Skeletal muscle satellite cell (primary cell): ENCODE measurements around the gene TMEM242. TPM values are rescaled to one million over a fixed set of nuclear protein-coding genes. Genes with fewer than 3 reads are reported as not detected.

Experiments
- H3K27me3 ChIP-seq: 2 replicates; pipeline ENCODE4 v1.7.0; 2013; ENCODE audit warnings: low read length; ENCODE audit not compliant: control insufficient read depth, insufficient read depth
- H3K36me3 ChIP-seq: 2 replicates; pipeline ENCODE4 v1.7.0; 2013; ENCODE audit warnings: mild to moderate bottlenecking, control low read depth, low read length; ENCODE audit not compliant: insufficient read depth
- H3K4me1 ChIP-seq: 2 replicates; pipeline ENCODE4 v1.7.0; 2013; ENCODE audit warnings: low read length; ENCODE audit not compliant: control insufficient read depth, insufficient read depth
- H3K4me2 ChIP-seq: 2 replicates; pipeline ENCODE4 v1.7.0; 2013; ENCODE audit warnings: mild to moderate bottlenecking, low read length
- H3K4me3 ChIP-seq: 2 replicates; pipeline ENCODE4 v1.7.0; 2013; ENCODE audit warnings: low read length
- H3K9ac ChIP-seq: 2 replicates; pipeline ENCODE4 v1.7.0; 2013; ENCODE audit warnings: mild to moderate bottlenecking, low read depth, low read length, moderate library complexity
- H3K9me3 ChIP-seq: replicated peaks from 2 replicates; pipeline ENCODE4 v1.7.0; 2013; ENCODE audit warnings: mild to moderate bottlenecking, control low read depth, low read length
- total RNA-seq: library from RNA; depleted of rRNA; stranded (reverse); fragments of >200 nt; gene quantifications from 2 replicates; pipeline ENCODE4 v1.2.3, GENCODE V29; 2012; rRNA removed

TMEM242 gene
- 2.6 and 3.5 TPM in 2 replicates for total RNA-seq

- peaks cover 15% of the 10 kb centered on the region for H3K27me3 ChIP-seq
- peak within 1 kb of the TSS; percentile 98 for H3K4me2 ChIP-seq
- no peaks in the 10 kb centered on the region for H3K9me3 ChIP-seq
- H3K9ac ChIP-seq: peak within 1 kb of the TSS; percentile 89
- H3K4me1 ChIP-seq: peaks cover 9% of the 10 kb centered on the region
- peak within 1 kb of the TSS; percentile 95 for H3K4me3 ChIP-seq
- no peaks in the 10 kb centered on the region for H3K36me3 ChIP-seq
These were observed at the start of gene TMEM242 for GRCh38 chr6:157323255-157323965. TSS of gene TMEM242 (minus strand) at chr6:157323519. CDS start at chr6:157323499, 20 bp downstream.

GRCh38 chr6:157372501-157373280, 49.4 kb upstream of the TMEM242 start:
- H3K4me2 ChIP-seq: no peak overlapping the region
- no peaks in the 10 kb centered on the region for H3K27me3 ChIP-seq
- H3K4me3 ChIP-seq: no peak overlapping the region
- no peaks in the 10 kb centered on the region for H3K36me3 ChIP-seq
- H3K4me1 ChIP-seq: no peaks in the 10 kb centered on the region
- no peaks in the 10 kb centered on the region for H3K9me3 ChIP-seq
- H3K9ac ChIP-seq: no peak overlapping the region

GRCh38 chr6:157370755-157371154, 47.4 kb upstream of the TMEM242 start:
- H3K4me1 ChIP-seq: no peaks in the 10 kb centered on the region
- no peak overlapping the region for H3K4me3 ChIP-seq
- no peak overlapping the region for H3K9ac ChIP-seq
- no peaks in the 10 kb centered on the region for H3K36me3 ChIP-seq
- no peaks in the 10 kb centered on the region for H3K9me3 ChIP-seq
- H3K4me2 ChIP-seq: no peak overlapping the region
- peaks cover 5% of the 10 kb centered on the region for H3K27me3 ChIP-seq

GRCh38 chr6:157368359-157369049, 45.2 kb upstream of the TMEM242 start:
- H3K4me3 ChIP-seq: no peak overlapping the region
- peaks cover 6% of the 10 kb centered on the region for H3K27me3 ChIP-seq
- H3K4me1 ChIP-seq: no peaks in the 10 kb centered on the region
- H3K4me2 ChIP-seq: no peak overlapping the region
- H3K9ac ChIP-seq: no peak overlapping the region
- no peaks in the 10 kb centered on the region for H3K9me3 ChIP-seq
- no peaks in the 10 kb centered on the region for H3K36me3 ChIP-seq

- Histone ChIP-seq H3K4me1 (no peaks in the 10 kb centered on the region), H3K9ac (no peak overlapping the region), H3K27me3 (peaks cover 13% of the 10 kb centered on the region)
These were observed 43.3 kb upstream of the TMEM242 start for GRCh38 chr6:157366648-157367047.

GRCh38 chr6:157364705-157365104, 41.4 kb upstream of the TMEM242 start:
- Histone ChIP-seq H3K27me3 (peaks cover 20% of the 10 kb centered on the region), H3K36me3 (no peaks in the 10 kb centered on the region), H3K4me2 (no peak overlapping the region), H3K4me3 (no peak overlapping the region), H3K9me3 (no peaks in the 10 kb centered on the region), H3K9ac (no peak overlapping the region), H3K4me1 (no peaks in the 10 kb centered on the region)

More at GRCh38 chr6:157366648-157367047, 43.3 kb upstream of the TMEM242 start:
- no peaks in the 10 kb centered on the region for H3K9me3 ChIP-seq
- H3K4me2 ChIP-seq: no peak overlapping the region
- no peak overlapping the region for H3K4me3 ChIP-seq
- no peaks in the 10 kb centered on the region for H3K36me3 ChIP-seq

- no peak overlapping the region for H3K9ac ChIP-seq
- H3K4me3 ChIP-seq: no peak overlapping the region
- H3K27me3 ChIP-seq: peaks cover 25% of the 10 kb centered on the region
These were observed 38.6 kb upstream of the TMEM242 start for GRCh38 chr6:157361886-157362285.

GRCh38 chr6:157358287-157358686, 35.0 kb upstream of the TMEM242 start:
- Histone ChIP-seq H3K4me3 (no peak overlapping the region), H3K4me2 (no peak overlapping the region), H3K9ac (no peak overlapping the region), H3K27me3 (peaks cover 43% of the 10 kb centered on the region), H3K9me3 (no peaks in the 10 kb centered on the region), H3K4me1 (no peaks in the 10 kb centered on the region), H3K36me3 (no peaks in the 10 kb centered on the region)

More at GRCh38 chr6:157361886-157362285, 38.6 kb upstream of the TMEM242 start:
- no peaks in the 10 kb centered on the region for H3K36me3 ChIP-seq
- no peak overlapping the region for H3K4me2 ChIP-seq
- H3K4me1 ChIP-seq: no peaks in the 10 kb centered on the region
- no peaks in the 10 kb centered on the region for H3K9me3 ChIP-seq

GRCh38 chr6:157346373-157346772, 23.1 kb upstream of the TMEM242 start:
- Histone ChIP-seq H3K27me3 (peaks cover 49% of the 10 kb centered on the region), H3K9ac (no peak overlapping the region), H3K9me3 (no peaks in the 10 kb centered on the region), H3K4me3 (no peak overlapping the region), H3K4me2 (no peak overlapping the region), H3K36me3 (no peaks in the 10 kb centered on the region), H3K4me1 (no peaks in the 10 kb centered on the region)

- H3K9ac ChIP-seq: no peak overlapping the region
- H3K4me3 ChIP-seq: no peak overlapping the region
- no peaks in the 10 kb centered on the region for H3K9me3 ChIP-seq
- no peaks in the 10 kb centered on the region for H3K4me1 ChIP-seq
- peaks cover 57% of the 10 kb centered on the region for H3K27me3 ChIP-seq
- no peak overlapping the region for H3K4me2 ChIP-seq
- H3K36me3 ChIP-seq: no peaks in the 10 kb centered on the region
These were observed 20.4 kb upstream of the TMEM242 start for GRCh38 chr6:157343732-157344131.

GRCh38 chr6:157339432-157339831, 16.1 kb upstream of the TMEM242 start:
- H3K4me2 ChIP-seq: no peak overlapping the region
- H3K4me1 ChIP-seq: no peaks in the 10 kb centered on the region
- peaks cover 33% of the 10 kb centered on the region for H3K27me3 ChIP-seq
- H3K4me3 ChIP-seq: no peak overlapping the region
- no peak overlapping the region for H3K9ac ChIP-seq
- H3K36me3 ChIP-seq: no peaks in the 10 kb centered on the region
- H3K9me3 ChIP-seq: no peaks in the 10 kb centered on the region
